Mucosa of descending colon (tissue), 3 donors: ENCODE data around the gene TMEM170A. TPM values are rescaled to one million over a fixed set of nuclear protein-coding genes. Genes with fewer than 3 reads are reported as not detected.

Source experiments
- ATAC-seq: fragments of 200-7000 bp; cut with Tn5 transposase; one replicate; pipeline ENCODE4 v1.9.1; 2020; ENCODE audit warnings: mild to moderate bottlenecking, moderate library complexity
- DNase-seq, 3 donors: peaks; one replicate each; pipeline ENCODE4 v3.0.0-alpha.2; 2020
- H3K36me3 ChIP-seq: fragments of 200-600 bp; one replicate; pipeline ENCODE4 v1.8.0; 2021; ENCODE audit warnings: low read depth, mild to moderate bottlenecking
- H3K4me1 ChIP-seq: fragments of 200-600 bp; one replicate; pipeline ENCODE4 v1.8.0; 2021; ENCODE audit warnings: low read depth, mild to moderate bottlenecking
- H3K4me3 ChIP-seq: fragments of 200-600 bp; one replicate; pipeline ENCODE4 v1.8.0; 2021; ENCODE audit warnings: mild to moderate bottlenecking
- H3K9me3 ChIP-seq: fragments of 200-600 bp; one replicate; pipeline ENCODE4 v1.8.0; 2021; ENCODE audit warnings: mild to moderate bottlenecking
- intact Hi-C, 2 donors: fragments of 100-400 bp; cut with DNase I in 1 of 2; cut with micrococcal nuclease in 1 of 2; formaldehyde crosslinking; loops; one replicate each; pipeline versions ENCODE4 v1.11.0 to v1.11.1; 2022; cut with DNase I, micrococcal nuclease
- total RNA-seq, 3 donors: library from RNA; stranded (reverse); fragmentation: NEBNext Ultra II Directional in 2 of 3; extraction: Animal tissue kit (Norgen Biotek cat#: 25700) in 2 of 3; gene quantifications; one replicate each; pipeline versions ENCODE4 v1.2.1 to v1.2.4, GENCODE V29; 2021 to 2023
- TF ChIP-seq, protein P1 (sequence below): fragments of 200-600 bp; IDR thresholded peaks from one replicate; pipeline ENCODE4 v1.8.0; 2022; ENCODE audit warnings: antibody characterized with exemption, mild to moderate bottlenecking
- donor health status: DM: no; HTN: no; CAD: no; lungs with moderate emphysema.
- donor health status: DM: no; HTN: no; CAD: no.
- donor health status: DM: no; HTN: yes; CAD: no.

The TMEM170A gene
- total RNA-seq, 3 donors from 2014 or later = 46.7 to 76.8 (median 46.7) TPM

DNA sequence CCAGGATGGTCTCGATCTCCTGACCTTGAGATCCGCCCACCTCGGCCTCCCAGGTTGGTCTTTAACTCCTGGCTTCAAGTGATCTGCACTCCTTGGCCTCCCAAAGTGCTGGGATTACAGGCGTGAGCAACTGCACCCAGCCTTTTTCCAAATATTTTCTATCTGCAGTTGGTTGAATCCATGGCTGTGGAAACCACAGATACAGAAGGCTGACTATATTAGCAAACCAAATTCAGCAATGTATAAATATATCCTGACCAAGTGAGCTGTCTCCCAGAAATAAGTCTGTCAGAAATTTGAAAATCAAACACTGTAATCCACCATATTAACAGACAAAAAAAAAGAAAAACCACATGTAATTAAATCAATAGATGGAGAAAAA is 40.8 kb downstream of the TMEM170A start:
- Histone ChIP-seq H3K9me3 (no peaks in the 10 kb centered on the region), H3K4me3 (no peak overlapping the region), H3K36me3 (no peaks in the 10 kb centered on the region), H3K4me1 (peaks cover 9% of the 10 kb centered on the region)
- TF ChIP-seq, protein P1, sequence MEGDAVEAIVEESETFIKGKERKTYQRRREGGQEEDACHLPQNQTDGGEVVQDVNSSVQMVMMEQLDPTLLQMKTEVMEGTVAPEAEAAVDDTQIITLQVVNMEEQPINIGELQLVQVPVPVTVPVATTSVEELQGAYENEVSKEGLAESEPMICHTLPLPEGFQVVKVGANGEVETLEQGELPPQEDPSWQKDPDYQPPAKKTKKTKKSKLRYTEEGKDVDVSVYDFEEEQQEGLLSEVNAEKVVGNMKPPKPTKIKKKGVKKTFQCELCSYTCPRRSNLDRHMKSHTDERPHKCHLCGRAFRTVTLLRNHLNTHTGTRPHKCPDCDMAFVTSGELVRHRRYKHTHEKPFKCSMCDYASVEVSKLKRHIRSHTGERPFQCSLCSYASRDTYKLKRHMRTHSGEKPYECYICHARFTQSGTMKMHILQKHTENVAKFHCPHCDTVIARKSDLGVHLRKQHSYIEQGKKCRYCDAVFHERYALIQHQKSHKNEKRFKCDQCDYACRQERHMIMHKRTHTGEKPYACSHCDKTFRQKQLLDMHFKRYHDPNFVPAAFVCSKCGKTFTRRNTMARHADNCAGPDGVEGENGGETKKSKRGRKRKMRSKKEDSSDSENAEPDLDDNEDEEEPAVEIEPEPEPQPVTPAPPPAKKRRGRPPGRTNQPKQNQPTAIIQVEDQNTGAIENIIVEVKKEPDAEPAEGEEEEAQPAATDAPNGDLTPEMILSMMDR = no peak
- ATAC-seq (no peak), DNase-seq (no peak)
- intact Hi-C loops = no loop called here

DNA sequence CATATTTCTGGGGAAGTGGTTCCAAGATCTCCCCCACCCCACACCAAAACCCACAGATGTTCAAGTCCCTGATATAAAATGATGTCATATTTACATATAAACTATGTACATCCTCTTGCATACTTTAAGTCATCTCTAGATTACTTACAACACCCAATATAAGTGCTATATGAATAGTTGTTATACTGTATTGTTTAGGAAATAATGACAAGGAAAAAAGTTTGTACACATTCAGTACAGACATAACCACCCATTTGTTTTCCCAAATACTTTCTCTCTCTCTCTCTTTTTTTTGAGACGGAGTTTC is 42.7 kb downstream of the TMEM170A start:
- intact Hi-C loops = no loop called here
- H3K4me3 ChIP-seq = no peak overlapping the region
- no peaks in the 10 kb centered on the region for H3K9me3 ChIP-seq
- DNase-seq (no peak), ATAC-seq (peak; percentile 35)
- H3K4me1 ChIP-seq = peaks cover 9% of the 10 kb centered on the region
- TF ChIP-seq, protein P1 = no peak
- no peaks in the 10 kb centered on the region for H3K36me3 ChIP-seq

DNA sequence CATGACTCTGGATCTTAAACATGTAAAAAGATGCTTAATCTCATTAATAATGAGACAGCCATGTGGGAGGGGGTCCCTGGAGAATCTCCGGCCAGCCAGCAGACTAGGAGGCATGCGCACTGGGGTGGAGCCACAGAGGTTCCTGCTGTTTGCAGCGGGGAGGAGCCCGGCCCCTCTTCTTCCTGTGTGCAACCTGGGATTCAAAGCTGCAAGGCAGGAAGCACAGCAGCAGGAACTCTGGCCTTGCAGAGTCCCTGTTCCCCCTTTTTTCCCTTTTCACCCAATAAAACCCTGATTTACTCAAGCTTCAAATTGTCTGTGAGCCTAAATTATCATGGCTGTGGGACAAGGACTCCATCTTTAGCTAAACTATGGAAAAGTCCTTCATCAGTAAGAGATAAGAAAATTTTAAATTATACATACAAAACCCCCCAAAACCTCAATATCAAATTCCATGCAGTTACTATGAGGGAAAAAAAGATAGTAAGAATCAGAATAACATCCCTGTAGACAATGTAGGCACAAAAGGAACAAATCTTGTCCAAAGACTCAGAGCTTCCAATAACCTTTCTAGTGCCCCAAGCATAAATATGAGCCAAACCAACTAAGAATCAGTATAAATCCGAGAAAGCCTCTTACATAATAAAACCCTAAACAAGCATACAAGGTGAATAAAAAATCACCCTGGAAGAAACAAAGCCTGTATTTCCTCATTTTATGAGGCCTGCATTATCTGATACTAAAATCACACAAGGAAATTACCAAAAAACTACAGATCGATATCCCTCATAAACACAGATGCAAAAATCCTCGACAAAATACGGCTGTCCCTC is 43.3 kb downstream of the TMEM170A start:
- DNase-seq (peak; percentile 83 to 86 (median 86)), ATAC-seq (peak; percentile 100)
- intact Hi-C loops = no loop called here
- Histone ChIP-seq H3K4me1 (peaks cover 9% of the 10 kb centered on the region), H3K4me3 (no peak overlapping the region), H3K9me3 (no peaks in the 10 kb centered on the region), H3K36me3 (no peaks in the 10 kb centered on the region)
- TF ChIP-seq, protein P1 = no peak

DNA sequence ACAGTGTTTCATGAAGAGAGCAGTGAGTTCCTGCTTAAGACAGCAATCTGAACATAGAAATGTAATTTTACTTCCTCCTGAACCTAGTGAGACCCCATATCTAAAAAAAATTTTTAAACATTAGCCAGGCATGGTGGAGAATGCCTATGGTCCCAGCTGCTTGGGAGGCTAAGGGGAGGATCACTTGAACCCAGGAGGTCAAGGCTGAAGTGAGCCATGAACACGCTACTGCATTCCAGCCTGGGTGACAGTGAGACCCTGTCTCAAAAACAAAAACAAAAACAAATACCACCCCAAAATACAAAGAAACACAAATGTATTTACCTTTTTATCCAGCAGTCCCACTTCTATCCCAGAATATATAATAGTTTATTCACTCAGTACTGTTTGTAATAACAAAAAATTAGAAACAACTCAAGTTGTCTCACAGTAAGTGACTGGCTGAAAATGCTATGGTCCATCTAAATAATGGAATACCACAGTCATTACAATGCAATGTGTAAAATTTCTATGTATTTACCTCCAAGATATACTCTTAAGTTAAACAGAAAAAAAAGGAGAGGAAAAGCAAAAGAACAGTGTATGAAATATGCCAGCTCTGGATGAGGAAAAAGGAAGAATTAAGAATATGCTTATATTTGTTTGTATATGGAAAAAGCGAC is 47.5 kb downstream of the TMEM170A start:
- H3K4me1 ChIP-seq = peaks cover 9% of the 10 kb centered on the region
- DNase-seq (no peak), ATAC-seq (no peak)
- intact Hi-C loops = no loop called here
- H3K9me3 ChIP-seq = no peaks in the 10 kb centered on the region
- no peaks in the 10 kb centered on the region for H3K36me3 ChIP-seq
- TF ChIP-seq, protein P1 = no peak
- H3K4me3 ChIP-seq = no peak overlapping the region

DNA sequence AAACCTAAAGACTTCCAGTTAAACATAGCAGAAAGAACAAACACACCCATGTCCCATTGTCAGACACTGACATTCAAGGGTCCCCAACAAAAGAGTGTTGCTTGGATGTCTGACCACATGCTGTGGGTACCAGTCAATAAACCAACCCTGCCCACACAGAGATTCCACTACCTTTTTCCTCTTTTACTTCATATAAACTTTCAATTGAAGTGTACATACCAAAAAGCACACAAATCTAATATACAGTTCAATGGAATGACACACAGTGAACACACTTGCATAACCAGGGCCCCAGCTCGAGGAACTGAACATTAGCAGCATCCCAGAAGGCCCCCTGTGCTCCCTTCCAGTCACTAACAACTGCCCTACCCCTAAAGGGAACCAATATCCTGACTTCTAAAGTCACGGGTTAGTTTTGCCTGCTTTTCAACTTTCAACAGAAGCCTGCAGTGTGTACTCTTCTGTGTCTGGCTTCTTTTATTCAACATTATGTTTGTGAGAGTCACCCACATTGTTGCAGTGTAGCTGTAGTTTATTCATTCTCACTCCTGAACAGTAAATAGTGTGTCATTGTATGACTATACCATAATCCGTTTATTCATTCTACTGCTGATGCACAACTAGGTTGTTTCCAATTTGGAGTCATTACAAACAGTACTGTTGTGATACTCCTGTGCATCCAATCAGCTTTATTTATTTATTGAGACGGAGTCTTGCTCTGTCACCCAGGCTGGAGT is 49.2 kb downstream of the TMEM170A start:
- Histone ChIP-seq H3K4me3 (no peak overlapping the region), H3K4me1 (no peaks in the 10 kb centered on the region), H3K36me3 (no peaks in the 10 kb centered on the region), H3K9me3 (no peaks in the 10 kb centered on the region)
- TF ChIP-seq, protein P1 = no peak
- ATAC-seq = no peak
- intact Hi-C loops = no loop called here
- DNase-seq = no peak
